Keratinocyte (primary cell): ENCODE results near the gene ISOC2.

Experiments used
- CTCF ChIP-seq, 3 experiments: IDR thresholded peaks in 1 of 3; conservative IDR thresholded peaks in 1 of 3; optimal IDR thresholded peaks in 1 of 3; 2 replicates in 2 of 3; 3 replicates in 1 of 3; pipeline versions ENCODE3 to v1.5.1; 2011; ENCODE audit warnings: low read length in 3 of 3, mild to moderate bottlenecking in 3 of 3, moderate library complexity in 2 of 3, control low read depth in 1 of 3, inconsistent platforms in 1 of 3; ENCODE audit not compliant: insufficient read depth in 2 of 3; ENCODE audit errors: extremely low read depth in 1 of 3
- EZH2 ChIP-seq: IDR thresholded peaks from one replicate; pipeline ENCODE4 v1.6.1; 2012; ENCODE audit warnings: inconsistent platforms, mild to moderate bottlenecking, low read length, moderate library complexity

GRCh38 chr19:55423225-55424005 is 38.0 kb downstream of the ISOC2 start:
- TF ChIP-seq CTCF (optimal IDR thresholded peaks at IDR 0.05 in 1 of 3, IDR thresholded peaks at IDR 0.05 in 1 of 3, conservative IDR thresholded peaks at IDR 0.05 in 1 of 3; ENCODE audit: extremely low read depth in 1 of 3, insufficient read depth in 2 of 3, low read length in 3 of 3) (no peak), EZH2 (no peak)
